Activated CD4-positive, alpha-beta T cell treated with anti-CD3 and anti-CD28 coated beads, Interleukin-2, Interleukin-6, amounts not matched to agents 100 ng/mL and 50 ng/mL, durations not matched to agents 16 hours and 8 hours (primary cell): Measurements from ENCODE around the gene LDHD.

Experiments used
- DNase-seq: peaks from one replicate; pipeline ENCODE4 v3.0.0-alpha.2; 2020

The LDHD gene

GRCh38 chr16:75114179-75114945 lies 2.2 kb downstream of the LDHD start:
- DNase-seq: no peak

DNA sequence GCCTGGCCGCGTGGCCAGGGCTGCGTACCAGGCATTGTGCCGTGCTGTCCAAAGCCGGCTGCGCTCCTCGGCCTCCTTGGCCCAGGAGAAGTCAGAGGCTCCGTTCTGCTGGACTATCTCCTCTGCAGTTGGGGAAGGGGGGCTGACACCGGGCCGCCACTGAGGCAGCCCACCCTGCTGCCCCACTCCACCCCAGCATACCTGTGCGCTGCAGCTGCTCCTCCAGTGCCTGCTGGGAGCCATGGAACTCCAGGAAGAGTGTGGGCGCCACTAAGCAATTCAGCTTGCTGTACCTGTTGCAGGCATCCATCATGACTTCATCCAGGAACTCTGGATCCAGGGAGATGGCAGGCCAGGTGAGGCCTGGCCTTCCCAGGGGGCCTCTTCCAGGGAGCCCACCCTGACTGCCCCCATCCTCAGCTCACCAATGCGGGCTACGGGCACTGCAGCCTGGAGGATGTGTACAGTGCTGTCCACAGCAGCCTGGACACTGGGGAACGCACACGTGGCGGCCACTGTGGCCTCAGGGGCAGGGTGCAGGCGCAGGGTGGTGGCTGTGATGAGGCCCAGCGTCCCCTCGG lies 2.9 kb downstream of the LDHD start:
- no peak for DNase-seq

DNA sequence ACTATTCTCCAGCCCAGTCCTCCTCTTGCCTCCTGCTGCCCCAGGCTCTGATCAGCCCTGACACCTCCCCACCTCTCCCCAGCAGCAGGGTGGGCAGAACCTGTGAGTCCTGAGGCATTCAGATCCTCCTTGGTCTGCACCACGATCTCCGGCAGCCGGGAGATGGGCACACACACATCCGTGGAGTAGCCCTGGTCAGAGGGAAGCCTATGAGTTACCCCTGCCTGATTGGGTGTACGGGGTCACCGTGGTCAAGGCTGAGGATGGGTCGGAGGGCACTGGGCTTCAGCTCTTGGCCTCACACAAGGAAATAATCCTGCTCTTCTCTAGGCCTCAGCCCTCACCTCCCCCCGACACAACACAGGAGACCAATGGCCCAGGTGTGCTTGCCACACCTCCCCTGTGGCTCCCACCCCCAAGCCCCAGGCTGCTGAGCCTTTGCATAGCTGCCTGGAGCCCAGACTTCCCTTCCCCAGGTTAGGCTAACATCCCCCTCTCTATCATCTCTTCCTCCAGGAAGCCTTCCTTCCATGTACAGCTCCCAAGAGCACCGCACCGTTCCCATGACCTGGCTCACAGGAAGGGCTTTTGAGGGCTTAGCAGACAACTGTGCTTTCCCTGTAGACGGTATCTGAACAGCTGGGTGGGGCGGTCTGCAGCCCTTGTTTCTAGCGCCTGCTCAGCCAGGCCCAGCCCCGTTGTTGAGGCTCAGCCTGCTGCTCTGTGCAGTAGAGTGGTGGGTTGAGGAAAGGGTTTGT lies 3.7 kb downstream of the LDHD start:
- no peak for DNase-seq

DNA sequence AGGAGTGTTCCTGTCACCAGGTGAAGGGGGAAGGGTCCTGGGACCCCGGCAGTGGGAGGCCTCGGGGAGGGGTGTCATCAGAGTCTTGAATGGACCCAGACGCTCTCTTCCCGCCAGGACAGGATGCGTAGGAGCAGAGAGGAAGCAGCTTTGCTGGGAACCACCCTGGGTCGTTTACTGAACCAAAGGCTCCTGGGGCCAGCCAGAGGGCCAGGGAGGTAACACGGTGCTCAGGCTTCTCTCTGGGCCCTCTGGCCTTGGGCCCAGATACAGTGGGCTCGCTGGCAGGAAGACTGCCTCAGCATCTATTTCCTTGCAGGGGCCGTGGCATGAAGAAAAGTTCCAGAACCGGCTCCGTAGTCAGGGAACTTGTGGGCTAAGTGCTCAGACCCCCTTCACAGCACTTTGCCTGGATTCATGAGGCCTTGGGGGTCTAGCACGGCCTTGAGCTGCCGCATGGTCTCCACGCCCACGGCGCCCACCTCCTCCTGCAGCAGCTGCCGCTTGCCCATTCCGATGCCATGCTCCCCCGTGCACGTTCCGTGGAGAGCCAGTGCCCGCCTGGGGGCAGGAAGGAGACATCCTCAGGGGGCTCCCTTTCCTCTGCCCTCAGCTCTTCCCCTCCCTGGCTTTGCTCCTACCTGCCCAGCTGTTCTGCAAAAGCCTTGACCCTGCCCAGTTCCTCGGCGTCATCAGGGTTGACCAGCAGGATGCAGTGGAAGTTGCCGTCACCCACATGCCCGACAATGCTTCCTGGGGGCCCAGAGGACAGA lies 4.4 kb downstream of the LDHD start:
- no peak for DNase-seq

DNA sequence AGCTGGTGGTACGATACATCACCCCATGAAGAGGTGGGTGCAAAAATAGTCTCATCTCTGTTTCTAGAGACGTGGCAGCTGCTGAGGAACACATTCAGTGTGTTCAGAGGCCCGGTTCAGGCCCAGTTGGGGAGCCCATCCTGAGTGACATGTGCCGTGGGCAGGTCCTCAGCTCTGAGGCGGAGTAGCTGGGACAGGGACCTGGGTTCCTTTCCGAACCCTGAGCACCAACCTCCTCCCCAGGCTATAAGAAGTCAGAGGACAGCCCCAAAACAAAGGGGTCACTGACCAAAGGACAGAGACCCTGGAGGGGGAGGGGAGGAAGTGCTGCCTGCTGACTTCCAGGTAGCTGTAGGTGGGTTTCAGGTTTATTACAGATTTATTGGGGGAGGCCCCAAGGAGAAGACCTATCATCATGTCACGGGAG lies 5.1 kb downstream of the LDHD start:
- DNase-seq: no peak

GRCh38 chr16:75110637-75111513 lies 5.7 kb downstream of the LDHD start:
- peak; percentile 90 for DNase-seq

GRCh38 chr16:75109732-75110243 lies 6.8 kb downstream of the LDHD start:
- DNase-seq: peak; percentile 37

DNA sequence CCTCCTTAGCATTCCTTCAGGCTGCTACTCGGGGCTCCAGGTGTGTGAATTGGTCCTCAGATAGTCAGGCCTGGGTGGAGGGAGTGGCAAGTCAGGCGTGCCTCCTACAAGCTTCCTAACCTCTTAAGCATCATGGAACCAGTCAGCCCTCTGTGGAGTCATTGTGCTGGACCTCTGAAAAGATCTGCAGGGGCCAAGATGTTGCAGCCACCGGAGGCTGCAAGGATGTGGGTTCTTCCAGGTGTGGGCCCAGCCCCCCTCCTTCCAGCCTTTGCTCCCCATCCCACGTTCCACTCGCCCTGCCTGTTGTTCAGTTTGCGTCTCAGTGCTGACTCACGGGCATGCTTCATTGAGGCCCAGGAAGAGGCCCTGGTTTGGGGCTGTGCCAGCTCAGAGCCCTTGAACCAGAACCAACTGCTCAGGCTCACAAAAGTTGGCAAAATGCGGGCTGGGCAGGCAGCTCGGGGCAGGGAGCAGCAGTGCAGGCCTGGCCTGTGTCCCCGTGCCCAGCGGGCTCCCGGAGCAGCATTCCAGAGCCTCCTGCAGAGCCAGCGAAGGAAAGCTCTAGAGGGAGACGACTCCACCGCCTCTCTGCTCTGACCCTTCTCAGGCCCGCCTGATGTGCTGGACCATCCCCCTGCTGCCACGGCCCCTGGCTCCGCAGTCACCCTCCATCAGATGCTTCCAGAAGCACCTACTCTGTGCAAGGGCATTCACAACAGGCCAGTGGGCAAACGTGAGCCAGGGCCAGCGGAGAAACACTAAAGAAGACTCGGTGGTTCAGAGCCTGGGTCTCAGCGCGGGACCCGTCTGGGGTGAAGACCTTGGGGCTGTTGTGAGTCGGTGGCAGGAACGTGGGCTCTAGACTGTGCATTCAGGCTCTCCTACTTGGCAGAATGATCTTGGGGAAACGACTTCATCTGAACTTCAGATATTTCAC lies 7.5 kb downstream of the LDHD start:
- peak; percentile 87 for DNase-seq

- DNase-seq: no peak
Measured at GRCh38 chr16:75107505-75107904, 9.1 kb downstream of the LDHD start.

DNA sequence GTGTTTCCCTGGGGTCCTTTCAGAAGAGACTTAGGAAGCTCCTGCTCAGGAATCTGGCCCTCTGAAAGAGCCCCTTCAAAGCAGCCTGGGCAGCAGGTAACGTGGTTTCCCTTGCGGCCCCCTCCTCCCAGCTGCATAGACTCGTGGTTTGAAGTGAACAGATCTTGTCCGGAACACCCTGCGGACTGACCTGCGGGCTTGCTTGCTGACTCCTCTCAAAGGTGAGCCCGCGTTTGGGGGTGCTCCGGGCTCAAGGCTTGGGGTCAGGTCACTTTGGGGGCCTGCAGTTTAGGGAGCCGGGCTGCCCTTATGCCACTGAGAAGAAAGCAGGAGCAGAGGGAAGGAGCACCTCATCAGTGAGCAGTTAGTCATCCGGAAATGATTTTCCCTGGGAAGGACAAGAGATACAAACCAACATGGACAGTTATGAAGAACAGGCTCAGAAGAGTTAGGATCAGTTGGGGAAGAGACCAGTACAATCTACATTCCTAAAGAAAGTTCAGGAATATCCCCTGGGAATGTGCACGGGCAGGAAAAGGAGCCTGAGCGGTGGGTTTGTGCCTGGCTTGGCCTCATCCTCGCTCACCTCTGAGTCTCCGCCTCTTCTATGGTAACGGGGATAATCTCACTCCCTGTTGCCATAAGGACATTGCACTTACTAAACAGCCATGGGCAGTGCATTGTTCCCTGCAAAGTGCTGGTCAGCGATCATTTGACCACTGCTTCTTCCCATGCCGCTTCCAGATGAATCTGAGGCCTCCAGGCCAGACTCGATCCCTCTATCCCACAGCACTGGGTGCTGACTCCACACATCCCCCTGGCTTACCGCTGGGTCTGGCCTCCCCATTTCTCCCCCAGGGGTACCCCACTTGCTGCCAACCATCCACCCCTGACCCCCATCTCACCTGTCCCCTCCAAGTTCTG lies 10.0 kb downstream of the LDHD start:
- DNase-seq: no peak

DNA sequence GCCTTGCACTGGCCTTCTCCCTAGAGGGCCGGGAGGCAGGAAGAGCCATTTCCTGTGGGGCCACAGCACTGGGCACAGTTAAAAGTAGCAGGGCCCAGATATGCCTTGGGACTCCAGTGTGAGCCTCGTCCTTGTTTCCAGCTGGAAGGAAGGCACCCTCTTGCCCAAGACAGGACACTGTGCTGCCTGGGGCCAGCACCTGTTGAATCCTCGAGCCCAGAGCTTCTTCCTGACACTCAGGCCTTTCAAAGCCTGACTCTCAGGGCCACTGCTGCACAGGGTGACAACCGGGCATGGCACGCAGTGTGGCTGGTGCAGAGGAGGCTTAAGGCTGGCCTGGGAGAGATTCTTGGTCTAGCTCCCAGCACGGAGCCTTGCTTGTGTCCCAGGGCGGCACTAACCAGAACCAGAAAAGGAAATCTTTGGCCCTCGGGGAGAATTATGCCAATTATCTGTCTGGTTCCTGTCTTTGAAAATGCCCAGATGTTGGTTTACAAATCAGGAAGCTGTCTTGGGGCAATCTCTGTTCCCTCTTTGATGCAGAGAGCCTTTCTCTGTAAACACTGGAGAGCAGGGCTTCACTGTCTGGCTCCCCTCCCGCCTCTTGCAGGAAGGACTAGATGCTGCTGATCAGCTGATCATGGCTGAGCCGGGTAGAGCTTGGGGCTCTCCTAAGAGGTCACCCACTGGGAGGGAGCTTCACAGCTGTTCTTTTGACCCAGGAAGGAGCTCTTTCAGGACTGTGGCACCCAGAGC lies 11.1 kb downstream of the LDHD start:
- DNase-seq: no peak

GRCh38 chr16:75104836-75105235 lies 11.7 kb downstream of the LDHD start:
- no peak for DNase-seq

- no peak for DNase-seq
Measured at GRCh38 chr16:75103994-75104393, 12.6 kb downstream of the LDHD start.

DNA sequence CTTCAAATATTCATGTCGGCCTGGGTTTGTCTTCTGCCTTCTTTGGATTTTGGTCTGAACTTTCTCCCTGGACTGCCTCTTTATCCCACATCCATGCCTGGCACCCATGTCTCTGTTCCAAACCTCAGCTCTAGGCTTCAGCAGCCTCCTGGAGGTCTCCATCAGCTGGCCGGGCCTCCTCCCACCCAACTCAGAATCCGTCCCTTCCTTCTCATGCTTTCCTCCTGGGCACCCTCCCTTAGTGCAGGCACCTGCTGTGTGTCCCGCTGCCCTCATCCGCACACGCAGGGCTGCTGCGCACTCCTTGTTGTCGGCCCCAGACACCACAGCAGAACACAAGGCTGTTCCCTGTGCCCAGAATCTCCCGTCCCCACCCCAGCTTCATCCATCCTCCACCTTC lies 14.0 kb downstream of the LDHD start:
- DNase-seq: no peak

GRCh38 chr16:75101635-75102034 lies 14.9 kb downstream of the LDHD start:
- no peak for DNase-seq

- no peak for DNase-seq
Measured at GRCh38 chr16:75100603-75100990, 16.0 kb downstream of the LDHD start.

DNA sequence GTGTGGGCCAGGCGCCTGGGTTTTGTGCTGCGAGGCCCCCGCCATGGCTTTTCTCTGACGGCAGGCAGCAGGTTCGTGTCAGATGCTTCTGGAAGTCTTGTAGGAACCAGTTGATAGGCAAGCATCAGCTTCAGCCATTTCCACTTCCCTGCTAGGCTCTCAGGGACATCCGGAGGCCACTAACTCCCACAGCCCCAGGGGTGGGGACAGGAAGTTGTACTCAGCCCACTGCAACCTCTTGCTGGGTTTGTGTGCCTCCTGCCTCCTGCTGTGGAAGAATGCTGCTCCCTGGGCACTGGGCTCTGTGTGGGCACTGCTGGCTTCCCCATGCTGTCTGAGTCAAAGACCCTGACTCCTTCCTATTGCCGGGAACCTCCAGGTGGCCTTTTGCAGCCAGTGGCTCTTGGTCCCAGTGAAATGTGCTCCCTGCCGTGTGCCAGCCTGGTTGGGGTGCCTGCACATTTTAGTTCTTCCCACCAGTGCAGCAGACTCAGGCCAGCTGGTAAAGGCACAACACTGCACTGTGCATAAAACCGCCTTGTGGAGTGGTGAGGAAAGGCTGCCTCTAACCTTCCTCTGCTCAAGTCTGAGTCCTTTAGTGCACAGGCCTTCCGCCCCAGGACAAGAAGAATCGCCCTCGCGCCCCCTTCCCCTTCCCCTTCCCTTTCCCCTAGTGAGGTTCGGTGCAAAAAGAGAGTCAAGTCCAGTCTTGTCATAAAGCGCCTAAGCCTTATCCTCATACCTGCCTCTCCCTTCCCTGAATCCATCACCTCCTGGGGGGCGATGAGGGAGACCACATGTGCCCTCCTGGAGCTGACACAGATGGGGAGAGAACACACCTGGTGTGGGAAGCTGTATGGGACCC lies 16.6 kb downstream of the LDHD start:
- peak; percentile 72 for DNase-seq
